ENCODE data around the gene DNAJB14. TPM values are rescaled to one million over a fixed set of nuclear protein-coding genes. Genes with fewer than 3 reads are reported as not detected.
A peak's percentile ranks its signal among the peaks of the same experiment; 100 is the strongest.

The DNAJB14 gene
- total RNA-seq, 2 donors from 2014 or later: 39.3 to 41.1 TPM

GRCh38 chr4:99949034-99949998, 2.9 kb upstream of the DNAJB14 start:
- peak; percentile 82 to 85 for DNase-seq (ENCODE audit: low spot score in 2 of 2)
- Mint-ChIP-seq H3K36me3 (peaks cover 19 to 26% of the 10 kb centered on the region in 2 donors), H3K27ac (no peak overlapping the region), H3K9me3 (no peaks in the 10 kb centered on the region)
- peak; percentile 29 to 31 for ATAC-seq

GRCh38 chr4:99947608-99948007, 1.2 kb upstream of the DNAJB14 start:
- Mint-ChIP-seq H3K9me3 (no peaks in the 10 kb centered on the region), H3K27ac (peak overlapping the region in 1 of 2 donors; percentile 98), H3K36me3 (peaks cover 35 to 36% of the 10 kb centered on the region in 2 donors)
- no peak for ATAC-seq
- no peak for DNase-seq (ENCODE audit: low spot score in 2 of 2)

- peak overlapping the region in 1 of 2 donors; percentile 98 for H3K27ac Mint-ChIP-seq
- no peak for ATAC-seq
Observed at GRCh38 chr4:99947190-99947578, 766 bp upstream of the DNAJB14 start.

GRCh38 chr4:99945718-99946355, 581 bp downstream of the DNAJB14 start:
- Mint-ChIP-seq H3K36me3 (peaks cover 35 to 45% of the 10 kb centered on the region in 2 donors), H3K27ac (peak overlapping the region in 1 of 2 donors; percentile 99), H3K9me3 (no peaks in the 10 kb centered on the region)
- DNase-seq (ENCODE audit: low spot score in 2 of 2): no peak
- peak in 1 of 2 donors; percentile 1 for ATAC-seq

More at GRCh38 chr4:99947190-99947578, 766 bp upstream of the DNAJB14 start:
- Mint-ChIP-seq H3K36me3 (peaks cover 35 to 38% of the 10 kb centered on the region in 2 donors), H3K9me3 (no peaks in the 10 kb centered on the region)
- no peak for DNase-seq (ENCODE audit: low spot score in 2 of 2)

- ATAC-seq: no peak
- Mint-ChIP-seq H3K9me3 (no peaks in the 10 kb centered on the region), H3K36me3 (peaks cover 35 to 45% of the 10 kb centered on the region in 2 donors), H3K27ac (peak overlapping the region; percentile 36 to 67)
- DNase-seq (ENCODE audit: low spot score in 2 of 2): no peak
Observed at GRCh38 chr4:99943904-99944437, 2.4 kb downstream of the DNAJB14 start.

- ATAC-seq (no peak), DNase-seq (ENCODE audit: low spot score in 2 of 2) (no peak)
- no peaks in the 10 kb centered on the region for H3K9me3 Mint-ChIP-seq
- no peak overlapping the region for H3K27ac Mint-ChIP-seq
- H3K36me3 Mint-ChIP-seq: peaks cover 12 to 46% of the 10 kb centered on the region in 2 donors
Observed at GRCh38 chr4:99938243-99938753, 8.1 kb downstream of the DNAJB14 start.

- H3K9me3 Mint-ChIP-seq: no peaks in the 10 kb centered on the region
- DNase-seq (ENCODE audit: low spot score in 2 of 2) (no peak), ATAC-seq (no peak)
- H3K27ac Mint-ChIP-seq: no peak overlapping the region
- H3K36me3 Mint-ChIP-seq: peaks cover 12 to 42% of the 10 kb centered on the region in 2 donors
Observed at GRCh38 chr4:99934891-99935290, 11.5 kb downstream of the DNAJB14 start.

- Mint-ChIP-seq H3K27ac (no peak overlapping the region), H3K36me3 (peaks cover 5 to 12% of the 10 kb centered on the region in 2 donors), H3K9me3 (no peaks in the 10 kb centered on the region)
- ATAC-seq: no peak
- DNase-seq (ENCODE audit: low spot score in 2 of 2): no peak
Observed at GRCh38 chr4:99927566-99927965, 18.9 kb downstream of the DNAJB14 start.

- ATAC-seq (peak; percentile 56 to 93), DNase-seq (ENCODE audit: low spot score in 2 of 2) (no peak)
- H3K9me3 Mint-ChIP-seq: peaks cover 0 to 7% of the 10 kb centered on the region in 2 donors
- H3K36me3 Mint-ChIP-seq: peaks cover 13 to 36% of the 10 kb centered on the region in 2 donors
- peak overlapping the region in 1 of 2 donors; percentile 75 for H3K27ac Mint-ChIP-seq
Observed at GRCh38 chr4:99921174-99921573, 25.2 kb downstream of the DNAJB14 start.

GRCh38 chr4:99918656-99919055, 27.8 kb downstream of the DNAJB14 start:
- DNase-seq (ENCODE audit: low spot score in 2 of 2) (no peak), ATAC-seq (no peak)
- H3K27ac Mint-ChIP-seq: no peak overlapping the region
- H3K36me3 Mint-ChIP-seq: peaks cover 13 to 50% of the 10 kb centered on the region in 2 donors
- peaks cover 0 to 7% of the 10 kb centered on the region in 2 donors for H3K9me3 Mint-ChIP-seq

GRCh38 chr4:99917575-99917974, 28.8 kb downstream of the DNAJB14 start:
- DNase-seq (ENCODE audit: low spot score in 2 of 2): no peak
- no peak for ATAC-seq
- H3K27ac Mint-ChIP-seq: no peak overlapping the region
- H3K9me3 Mint-ChIP-seq: peaks cover 0 to 7% of the 10 kb centered on the region in 2 donors
- H3K36me3 Mint-ChIP-seq: peaks cover 13 to 56% of the 10 kb centered on the region in 2 donors

- H3K9me3 Mint-ChIP-seq: peaks cover 0 to 7% of the 10 kb centered on the region in 2 donors
- no peak overlapping the region for H3K27ac Mint-ChIP-seq
- DNase-seq (ENCODE audit: low spot score in 2 of 2): no peak
- H3K36me3 Mint-ChIP-seq: peaks cover 13 to 46% of the 10 kb centered on the region in 2 donors
- no peak for ATAC-seq
Observed at GRCh38 chr4:99915449-99915848, 31.0 kb downstream of the DNAJB14 start.

GRCh38 chr4:99894998-99895397, 51.4 kb downstream of the DNAJB14 start:
- DNase-seq (ENCODE audit: low spot score in 2 of 2): no peak
- Mint-ChIP-seq H3K9me3 (no peaks in the 10 kb centered on the region), H3K27ac (peak overlapping the region in 1 of 2 donors; percentile 96), H3K36me3 (peaks cover 10 to 12% of the 10 kb centered on the region in 2 donors)
- ATAC-seq: no peak

GRCh38 chr4:99894161-99894997, 52.0 kb downstream of the DNAJB14 start, which contains the start of gene LAMTOR3:
TSS of gene LAMTOR3 (minus strand) at chr4:99894427. CDS start at chr4:99893963, 464 bp downstream.
- Mint-ChIP-seq H3K9me3 (no peaks in the 10 kb centered on the region), H3K27ac (peak within 1 kb of the TSS; percentile 96 to 99), H3K36me3 (peaks cover 10 to 12% of the 10 kb centered on the region in 2 donors)
- peak; percentile 80 to 92 for DNase-seq (ENCODE audit: low spot score in 2 of 2)
- ATAC-seq: peak; percentile 100

- Mint-ChIP-seq H3K27ac (peak overlapping the region; percentile 96 to 99), H3K36me3 (peaks cover 10 to 12% of the 10 kb centered on the region in 2 donors), H3K9me3 (no peaks in the 10 kb centered on the region)
- ATAC-seq: peak in 1 of 2 donors; percentile 27
- DNase-seq (ENCODE audit: low spot score in 2 of 2): no peak
Observed at GRCh38 chr4:99893839-99894160, 52.6 kb downstream of the DNAJB14 start.

GRCh38 chr4:99893029-99893428, 53.4 kb downstream of the DNAJB14 start:
- Mint-ChIP-seq H3K27ac (peak overlapping the region; percentile 96 to 99), H3K36me3 (peaks cover 10 to 12% of the 10 kb centered on the region in 2 donors), H3K9me3 (no peaks in the 10 kb centered on the region)
- DNase-seq (ENCODE audit: low spot score in 2 of 2) (no peak), ATAC-seq (no peak)

Data from activated naive CD4-positive, alpha-beta T cell treated with anti-CD3 and anti-CD28 coated beads, Interleukin-2, amount 50 U/mL, for 72 hours (primary cell).